Loucy (cell line): ENCODE results near the gene OR51G2.

Source experiments
- CTCF ChIP-seq: fragments of 200-600 bp; sonication (generic); conservative IDR thresholded peaks from 2 replicates; pipeline ENCODE4 v1.5.1; 2014; ENCODE audit warnings: mild to moderate bottlenecking, antibody characterized with exemption, low read length
- EZH2phosphoT487 ChIP-seq: fragments of 200-600 bp; IDR thresholded peaks from 2 replicates; pipeline ENCODE4 v1.6.1; 2018; ENCODE audit warnings: antibody characterized with exemption, mild to moderate bottlenecking, moderate library complexity, borderline replicate concordance

- TF ChIP-seq CTCF (no peak), EZH2phosphoT487 (no peak)
Measured at GRCh38 chr11:4936745-4937144, 17.6 kb upstream of the OR51G2 start.
